ENCODE data around the gene MSX1.

Gene MSX1

DNA sequence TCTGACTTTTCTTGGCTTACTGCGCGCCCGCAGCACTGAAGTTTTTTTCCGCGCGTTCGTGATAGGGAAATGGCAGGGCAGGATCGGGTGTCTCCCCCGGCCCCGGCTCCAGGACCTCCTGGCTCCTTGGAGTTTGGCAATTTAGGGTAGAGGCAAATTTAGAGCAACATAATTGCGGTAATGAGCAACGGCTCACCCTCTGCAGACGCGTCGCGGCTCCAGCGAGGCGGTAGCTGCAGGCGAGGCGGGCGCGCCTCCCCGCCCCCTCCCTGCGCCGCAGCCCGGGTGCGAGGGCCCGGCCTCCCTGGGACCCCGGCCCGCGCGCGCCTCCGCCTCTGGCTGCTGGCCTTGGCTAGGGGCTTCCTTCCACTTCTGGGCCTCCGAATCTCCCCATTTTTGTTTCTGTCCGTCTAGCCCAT, 6.2 kb downstream of the MSX1 start:
- H3K79me2 ChIP-seq (ENCODE audit: low read length), result no peaks in the 10 kb centered on the region
- H3K4me2 ChIP-seq (ENCODE audit: low read length), result no peak overlapping the region
- H3K36me3 ChIP-seq (replicated peaks; ENCODE audit: low read depth, low read length), result no peaks in the 10 kb centered on the region
- TF ChIP-seq, protein P1, sequence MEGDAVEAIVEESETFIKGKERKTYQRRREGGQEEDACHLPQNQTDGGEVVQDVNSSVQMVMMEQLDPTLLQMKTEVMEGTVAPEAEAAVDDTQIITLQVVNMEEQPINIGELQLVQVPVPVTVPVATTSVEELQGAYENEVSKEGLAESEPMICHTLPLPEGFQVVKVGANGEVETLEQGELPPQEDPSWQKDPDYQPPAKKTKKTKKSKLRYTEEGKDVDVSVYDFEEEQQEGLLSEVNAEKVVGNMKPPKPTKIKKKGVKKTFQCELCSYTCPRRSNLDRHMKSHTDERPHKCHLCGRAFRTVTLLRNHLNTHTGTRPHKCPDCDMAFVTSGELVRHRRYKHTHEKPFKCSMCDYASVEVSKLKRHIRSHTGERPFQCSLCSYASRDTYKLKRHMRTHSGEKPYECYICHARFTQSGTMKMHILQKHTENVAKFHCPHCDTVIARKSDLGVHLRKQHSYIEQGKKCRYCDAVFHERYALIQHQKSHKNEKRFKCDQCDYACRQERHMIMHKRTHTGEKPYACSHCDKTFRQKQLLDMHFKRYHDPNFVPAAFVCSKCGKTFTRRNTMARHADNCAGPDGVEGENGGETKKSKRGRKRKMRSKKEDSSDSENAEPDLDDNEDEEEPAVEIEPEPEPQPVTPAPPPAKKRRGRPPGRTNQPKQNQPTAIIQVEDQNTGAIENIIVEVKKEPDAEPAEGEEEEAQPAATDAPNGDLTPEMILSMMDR (IDR thresholded peaks at IDR 0.05; ENCODE audit: low read depth, low read length), result no peak
- no peak for TF ChIP-seq EZH2phosphoT487 (IDR thresholded peaks at IDR 0.05; ENCODE audit: low read depth)
- no peak overlapping the region for H3K9ac ChIP-seq (ENCODE audit: low read length)
- no peaks in the 10 kb centered on the region for H3K4me1 ChIP-seq (ENCODE audit: low read length)
- H3K27ac ChIP-seq (ENCODE audit: low read length), result no peak overlapping the region
- no peaks in the 10 kb centered on the region for H3K9me3 ChIP-seq (ENCODE audit: insufficient read depth, low read length)
- H3K4me3 ChIP-seq (ENCODE audit: low read length), result no peak overlapping the region
- H4K20me1 ChIP-seq (ENCODE audit: insufficient read depth, low read length), result no peaks in the 10 kb centered on the region
- no peak overlapping the region for H2AFZ ChIP-seq (ENCODE audit: low read depth, low read length)
- H3K27me3 ChIP-seq (ENCODE audit: low read depth, low read length), result no peaks in the 10 kb centered on the region

DNA sequence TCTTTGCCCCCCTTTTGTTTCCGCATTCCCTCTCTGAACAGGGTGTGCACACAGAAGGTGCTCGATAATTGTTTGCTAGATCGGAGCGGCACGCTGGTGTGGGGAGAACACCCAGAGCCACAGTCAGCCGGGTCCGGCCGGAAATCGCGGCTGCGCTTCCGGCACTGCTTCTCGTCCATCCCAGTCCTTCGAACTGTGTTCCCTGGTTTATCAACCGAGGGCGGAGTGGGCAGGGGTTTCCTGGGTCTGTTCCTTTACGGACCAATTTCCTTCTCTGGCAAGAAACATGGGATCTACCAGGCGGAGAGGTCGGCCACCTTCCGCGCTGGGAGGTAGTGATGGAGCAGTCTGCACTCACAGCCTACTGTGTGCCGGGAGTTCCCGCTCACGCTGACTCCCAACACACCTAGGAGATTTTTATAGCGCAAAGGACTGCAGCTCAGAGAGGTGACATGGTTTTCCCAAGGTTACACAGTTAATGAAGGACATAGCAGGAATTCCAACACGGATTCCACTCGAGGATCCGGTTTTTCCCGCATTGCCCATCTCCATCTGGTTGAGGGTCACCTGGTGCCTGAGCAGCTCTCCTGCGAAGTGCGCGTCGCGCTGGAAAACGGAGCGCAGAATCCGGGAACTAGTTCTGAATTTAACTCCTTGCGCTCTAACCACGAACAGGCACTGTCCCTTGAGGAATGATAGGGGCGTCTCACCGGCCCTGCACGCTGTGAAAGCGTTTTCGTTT, 6.8 kb downstream of the MSX1 start:
- Histone ChIP-seq H3K9me3 (ENCODE audit: insufficient read depth, low read length) (no peaks in the 10 kb centered on the region), H3K27ac (ENCODE audit: low read length) (no peak overlapping the region), H3K4me2 (ENCODE audit: low read length) (no peak overlapping the region), H3K9ac (ENCODE audit: low read length) (no peak overlapping the region), H3K27me3 (ENCODE audit: low read depth, low read length) (no peaks in the 10 kb centered on the region), H2AFZ (ENCODE audit: low read depth, low read length) (no peak overlapping the region), H3K36me3 (replicated peaks; ENCODE audit: low read depth, low read length) (no peaks in the 10 kb centered on the region), H3K4me1 (ENCODE audit: low read length) (no peaks in the 10 kb centered on the region), H4K20me1 (ENCODE audit: insufficient read depth, low read length) (no peaks in the 10 kb centered on the region), H3K79me2 (ENCODE audit: low read length) (no peaks in the 10 kb centered on the region), H3K4me3 (ENCODE audit: low read length) (no peak overlapping the region)
- no peak for TF ChIP-seq EZH2phosphoT487 (IDR thresholded peaks at IDR 0.05; ENCODE audit: low read depth)
- TF ChIP-seq, protein P1 (IDR thresholded peaks at IDR 0.05; ENCODE audit: low read depth, low read length), result no peak

DNA sequence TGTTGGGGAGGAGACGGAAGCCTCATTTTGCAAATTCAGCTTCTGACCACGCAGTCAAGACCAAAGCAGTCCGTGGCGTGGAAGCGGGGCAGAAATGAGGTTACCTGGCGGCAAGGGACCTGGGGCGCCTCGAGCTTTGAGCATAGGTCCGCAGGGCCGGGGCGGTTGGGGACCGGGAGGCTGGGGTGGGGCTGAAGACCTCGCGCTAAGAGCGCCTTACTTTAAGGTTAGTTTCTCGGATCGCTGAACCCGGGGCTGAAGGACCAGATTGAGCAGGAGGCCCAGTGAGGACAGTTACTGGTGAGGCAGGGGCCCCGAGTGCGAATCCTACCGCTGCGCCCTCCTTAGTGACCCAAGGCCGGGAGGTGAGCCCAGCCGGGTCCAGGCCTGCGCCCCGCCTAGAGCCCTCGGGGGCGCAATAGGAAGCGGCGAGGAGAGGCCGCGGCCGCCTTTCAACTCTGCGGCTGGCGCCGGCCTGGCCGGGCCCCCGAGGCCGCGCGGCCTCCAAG, 7.5 kb downstream of the MSX1 start:
- H2AFZ ChIP-seq (ENCODE audit: low read depth, low read length), result no peak overlapping the region
- no peaks in the 10 kb centered on the region for H3K27me3 ChIP-seq (ENCODE audit: low read depth, low read length)
- no peaks in the 10 kb centered on the region for H4K20me1 ChIP-seq (ENCODE audit: insufficient read depth, low read length)
- no peak overlapping the region for H3K4me2 ChIP-seq (ENCODE audit: low read length)
- H3K27ac ChIP-seq (ENCODE audit: low read length), result no peak overlapping the region
- no peak overlapping the region for H3K4me3 ChIP-seq (ENCODE audit: low read length)
- no peaks in the 10 kb centered on the region for H3K36me3 ChIP-seq (replicated peaks; ENCODE audit: low read depth, low read length)
- TF ChIP-seq, protein P1 (IDR thresholded peaks at IDR 0.05; ENCODE audit: low read depth, low read length), result no peak
- TF ChIP-seq EZH2phosphoT487 (IDR thresholded peaks at IDR 0.05; ENCODE audit: low read depth), result no peak
- no peak overlapping the region for H3K9ac ChIP-seq (ENCODE audit: low read length)
- no peaks in the 10 kb centered on the region for H3K79me2 ChIP-seq (ENCODE audit: low read length)
- no peaks in the 10 kb centered on the region for H3K9me3 ChIP-seq (ENCODE audit: insufficient read depth, low read length)
- no peaks in the 10 kb centered on the region for H3K4me1 ChIP-seq (ENCODE audit: low read length)

DNA sequence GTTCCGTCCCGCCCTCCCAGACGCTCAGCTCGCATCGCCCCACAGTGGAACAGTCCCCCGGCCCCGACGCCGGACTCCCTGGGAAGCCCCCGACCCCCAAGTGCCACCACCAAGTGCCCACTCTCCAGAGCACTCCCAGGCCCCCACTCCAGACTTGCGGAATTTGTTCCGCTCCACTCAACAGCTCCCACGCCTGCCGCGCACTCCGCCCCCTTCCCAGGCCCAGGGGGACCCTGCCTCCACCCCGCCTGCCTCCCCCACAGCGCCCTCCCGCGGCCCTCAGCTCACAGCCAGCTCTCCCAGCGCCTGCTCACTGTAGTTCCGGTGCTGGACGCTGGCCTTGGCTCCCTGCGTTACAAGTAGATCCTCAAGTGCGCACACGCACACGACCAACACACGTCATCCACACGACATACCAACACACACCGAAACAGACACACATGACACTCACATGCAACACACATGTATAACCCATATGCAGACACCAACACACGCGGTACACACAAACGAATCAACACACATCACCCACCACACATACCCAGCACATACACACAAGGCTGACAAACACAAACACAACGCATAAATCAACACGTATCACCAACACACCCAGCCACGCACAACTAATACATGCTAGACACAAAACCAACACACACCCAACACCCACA, 8.0 kb downstream of the MSX1 start:
- H3K4me2 ChIP-seq (ENCODE audit: low read length), result no peak overlapping the region
- no peak overlapping the region for H3K4me3 ChIP-seq (ENCODE audit: low read length)
- TF ChIP-seq, protein P1 (IDR thresholded peaks at IDR 0.05; ENCODE audit: low read depth, low read length), result no peak
- no peak for TF ChIP-seq EZH2phosphoT487 (IDR thresholded peaks at IDR 0.05; ENCODE audit: low read depth)
- H2AFZ ChIP-seq (ENCODE audit: low read depth, low read length), result no peak overlapping the region
- H3K27ac ChIP-seq (ENCODE audit: low read length), result no peak overlapping the region
- H3K4me1 ChIP-seq (ENCODE audit: low read length), result no peaks in the 10 kb centered on the region
- H3K36me3 ChIP-seq (replicated peaks; ENCODE audit: low read depth, low read length), result no peaks in the 10 kb centered on the region
- no peaks in the 10 kb centered on the region for H3K9me3 ChIP-seq (ENCODE audit: insufficient read depth, low read length)
- H3K79me2 ChIP-seq (ENCODE audit: low read length), result no peaks in the 10 kb centered on the region
- no peak overlapping the region for H3K9ac ChIP-seq (ENCODE audit: low read length)
- no peaks in the 10 kb centered on the region for H3K27me3 ChIP-seq (ENCODE audit: low read depth, low read length)
- H4K20me1 ChIP-seq (ENCODE audit: insufficient read depth, low read length), result no peaks in the 10 kb centered on the region

All from OCI-LY3 (cell line).